PC-9 (cell line): ENCODE measurements around the gene NKX1-2.

Experiments used
- CTCF ChIP-seq: fragments of 200-600 bp; sonication (generic); conservative IDR thresholded peaks from 2 replicates; pipeline ENCODE4 v1.6.1; 2017; ENCODE audit warnings: mixed run types, antibody characterized with exemption, mild to moderate bottlenecking, moderate library complexity
- EZH2 ChIP-seq: fragments of 200-600 bp; sonication (generic); IDR thresholded peaks from 2 replicates; pipeline ENCODE4 v1.8.0; 2017; ENCODE audit warnings: antibody characterized with exemption, low read depth

- TF ChIP-seq CTCF (no peak), EZH2 (no peak)
Measured at GRCh38 chr10:124486635-124487034, 36.8 kb upstream of the NKX1-2 start.
